Measurements from ENCODE around the gene RAB11A.
"Not testable (repeated sequence)": the region's sequence is repeated elsewhere in the genome, so short reads cannot be mapped to it uniquely, and the experiment has no call there.

Gene RAB11A

GRCh38 chr15:65845826-65846519 lies 23.3 kb upstream of the RAB11A start:
- DNase-seq = peak; percentile 28

- DNase-seq = no peak
These were observed 21.3 kb upstream of the RAB11A start for GRCh38 chr15:65847989-65848388.

GRCh38 chr15:65851981-65852380 lies 17.3 kb upstream of the RAB11A start:
- no peak for DNase-seq

- DNase-seq = no peak
These were observed 12.4 kb upstream of the RAB11A start for GRCh38 chr15:65856821-65857455.

GRCh38 chr15:65857718-65858402 lies 11.4 kb upstream of the RAB11A start:
- DNase-seq = no peak

- no peak for DNase-seq
These were observed 6.6 kb upstream of the RAB11A start for GRCh38 chr15:65862682-65863081.

- no peak for DNase-seq
These were observed 6.2 kb upstream of the RAB11A start for GRCh38 chr15:65863106-65863505.

GRCh38 chr15:65867244-65867643 lies 2.0 kb upstream of the RAB11A start:
- DNase-seq = no peak

- not testable (repeated sequence) for DNase-seq
These were observed 1.4 kb upstream of the RAB11A start for GRCh38 chr15:65867933-65868332.

- DNase-seq = no peak
These were observed 655 bp upstream of the RAB11A start for GRCh38 chr15:65868546-65869125.

GRCh38 chr15:65869954-65870871 lies 922 bp downstream of the RAB11A start:
- peak; percentile 49 for DNase-seq

GRCh38 chr15:65870889-65871533 lies 1.7 kb downstream of the RAB11A start:
- peak; percentile 43 for DNase-seq

- not testable (repeated sequence) for DNase-seq
These were observed 2.6 kb downstream of the RAB11A start for GRCh38 chr15:65871886-65872285.

- not testable (repeated sequence) for DNase-seq
These were observed 3.3 kb downstream of the RAB11A start for GRCh38 chr15:65872596-65872995.

GRCh38 chr15:65873256-65873655 lies 4.0 kb downstream of the RAB11A start:
- no peak for DNase-seq

GRCh38 chr15:65875458-65875857 lies 6.2 kb downstream of the RAB11A start:
- DNase-seq = no peak

- DNase-seq = no peak
These were observed 8.5 kb downstream of the RAB11A start for GRCh38 chr15:65877749-65878148.

GRCh38 chr15:65881766-65882434 lies 12.6 kb downstream of the RAB11A start:
- no peak for DNase-seq

- no peak for DNase-seq
These were observed 14.3 kb downstream of the RAB11A start for GRCh38 chr15:65883571-65883970.

- DNase-seq = no peak
These were observed 15.2 kb downstream of the RAB11A start for GRCh38 chr15:65884511-65884910.

- DNase-seq = no peak
These were observed 16.5 kb downstream of the RAB11A start for GRCh38 chr15:65885668-65886218.
